GM12878 (cell line): ENCODE measurements around the gene MAD1L1. TPM values are rescaled to one million over a fixed set of nuclear protein-coding genes. Genes with fewer than 3 reads are reported as not detected.

ENCODE experiments used
- ATAC-seq: fragments of 200-7000 bp; cut with Tn5 transposase; 3 replicates; pipeline ENCODE4 v1.9.1; 2020; ENCODE audit warnings: mild to moderate bottlenecking, moderate library complexity
- BruUV-seq: library from RNA; stranded (reverse); fragments of 400-500 nt; replicated peaks from 2 replicates; lab custom pipeline; 2021; lab: Mats Ljungman, UMichigan
- CTCF ChIA-PET: fragments of 300-600 bp; sonication (Branson Sonifier 250); formaldehyde crosslinking; extraction: SDS; loops from one replicate; lab custom pipeline; 2021; ENCODE audit warnings: inconsistent platforms; lab: Yijun Ruan, JAX
- POLR2A ChIA-PET: fragments of 350-600 bp; formaldehyde crosslinking; extraction: SDS; loops from one replicate; lab custom pipeline; 2021; ENCODE audit warnings: inconsistent platforms; lab: Charles Lee
- RAD21 ChIA-PET: fragments of 300-600 bp; sonication (Branson Sonifier 250); formaldehyde crosslinking; loops from one replicate; lab custom pipeline; 2023; ENCODE audit warnings: antibody characterized with exemption; ENCODE audit not compliant: unreplicated experiment; lab: Charles Lee
- SMC1A ChIA-PET: fragments of 300-600 bp; sonication (Branson Sonifier 250); formaldehyde crosslinking; loops from one replicate; lab custom pipeline; 2023; ENCODE audit not compliant: unreplicated experiment, uncharacterized antibody; lab: Charles Lee
- DNase-seq: peaks from one replicate; pipeline ENCODE4 v3.0.0-alpha.2; 2011; ENCODE audit warnings: low read depth, low spot score
- FAIRE-seq: peaks from 3 replicates; lab custom pipeline; 2011; peaks lifted over from hg19 to GRCh38; lab: Jason Lieb, UNC
- H2AFZ ChIP-seq: 2 replicates; pipeline ENCODE4 v1.6.0; 2011; ENCODE audit warnings: low read depth, low read length, control low read depth; ENCODE audit not compliant: control insufficient read depth
- H3K27ac ChIP-seq: 2 replicates; pipeline ENCODE4 v1.5.1; 2011; ENCODE audit warnings: control low read depth; ENCODE audit not compliant: control insufficient read depth, insufficient read depth
- H3K27me3 ChIP-seq, 2 experiments: replicated peaks in 1 of 2; 2 replicates each; pipeline versions ENCODE4 v1.6.0 to v1.6.1; 2011; ENCODE audit warnings: low read length in 1 of 2; ENCODE audit not compliant: control insufficient read depth in 2 of 2, insufficient read depth in 2 of 2
- H3K36me3 ChIP-seq, 2 experiments: 2 replicates each; pipeline ENCODE4 v1.5.1; 2011; ENCODE audit warnings: low read length in 1 of 2; ENCODE audit not compliant: control insufficient read depth in 2 of 2, insufficient read depth in 2 of 2
- H3K4me1 ChIP-seq: 2 replicates; pipeline ENCODE4 v1.6.1; 2011; ENCODE audit warnings: mild to moderate bottlenecking, low read length, moderate library complexity, mixed read lengths; ENCODE audit not compliant: control insufficient read depth, insufficient read depth
- H3K4me2 ChIP-seq: 2 replicates; pipeline ENCODE4 v1.6.0; 2011; ENCODE audit warnings: control low read depth; ENCODE audit not compliant: control insufficient read depth, insufficient read depth
- H3K4me3 ChIP-seq: fragments of 200-600 bp; sonication (generic); 2 replicates; pipeline ENCODE4 v1.5.1; 2016
- H3K79me2 ChIP-seq: 2 replicates; pipeline ENCODE4 v1.6.0; 2011; ENCODE audit warnings: low read length; ENCODE audit not compliant: control insufficient read depth, insufficient read depth
- H3K9ac ChIP-seq: 2 replicates; pipeline ENCODE4 v1.8.0; 2011; ENCODE audit warnings: low read length, control low read depth, mixed read lengths; ENCODE audit not compliant: control insufficient read depth, insufficient read depth
- H3K9me3 ChIP-seq: replicated peaks from 3 replicates; pipeline ENCODE4 v1.5.1; 2011; ENCODE audit warnings: mild to moderate bottlenecking, low read length; ENCODE audit not compliant: control insufficient read depth, insufficient read depth
- H4K20me1 ChIP-seq: 2 replicates; pipeline ENCODE4 v1.6.0; 2011; ENCODE audit not compliant: control insufficient read depth, insufficient read depth
- CHD2 ChIP-seq: IDR thresholded peaks from 2 replicates; pipeline ENCODE4 v1.6.1; 2011; ENCODE audit warnings: low read depth, low read length, improper control_type of control experiment, borderline replicate concordance
- FOXK2 ChIP-seq: fragments of 450-650 bp; IDR thresholded peaks from 2 replicates; pipeline ENCODE4 v1.6.1; 2017; ENCODE audit warnings: mild to moderate bottlenecking, moderate library complexity
- RB1 ChIP-seq: fragments of 450-650 bp; formaldehyde crosslinking; IDR thresholded peaks from 2 replicates; pipeline ENCODE4 v1.6.1; 2017; ENCODE audit warnings: mild to moderate bottlenecking, borderline replicate concordance
- RBBP5 ChIP-seq: fragments of 200-600 bp; sonication (generic); conservative IDR thresholded peaks from 2 replicates; pipeline ENCODE4 v1.6.1; 2016
- STAT3 ChIP-seq: IDR thresholded peaks from 2 replicates; pipeline ENCODE4 v1.6.1; 2011; ENCODE audit warnings: low read depth, low read length, improper control_type of control experiment
- SUZ12 ChIP-seq: fragments of 200-600 bp; sonication (generic); IDR thresholded peaks from one replicate; pipeline ENCODE4 v1.6.1; 2018; ENCODE audit warnings: antibody characterized with exemption, mild to moderate bottlenecking; ENCODE audit not compliant: unreplicated experiment
- USF2 ChIP-seq: IDR thresholded peaks from 2 replicates; pipeline ENCODE4 v1.6.1; 2011; ENCODE audit warnings: low read depth, low read length, improper control_type of control experiment, borderline replicate concordance
- ZNF384 ChIP-seq: IDR thresholded peaks from 2 replicates; pipeline ENCODE4 v1.6.1; 2012; ENCODE audit warnings: low read depth, mild to moderate bottlenecking, low read length, improper control_type of control experiment, borderline replicate concordance
- WGBS: methylation state at CpG from one replicate; pipeline ENCODE4 v1.1.6; 2016; ENCODE audit warnings: low lambda C conversion rate; ENCODE audit not compliant: insufficient replicate concordance, insufficient coverage; ENCODE audit errors: missing lambda C conversion rate; 5-methylcytosine and 5-hydroxymethylcytosine counted together
- in situ Hi-C: fragments of 300-500 bp; cut with MboI; formaldehyde crosslinking; loops from 9 replicates; pipeline ENCODE4 v1.14.3; 2018; ENCODE audit warnings: mixed read lengths
- intact Hi-C: fragments of 100-400 bp; cut with micrococcal nuclease; formaldehyde crosslinking; loops from one replicate; pipeline ENCODE4 v1.14.2; 2022; ENCODE audit not compliant: unreplicated experiment
- polyA plus RNA-seq, 11 experiments: library from polyadenylated mRNA; depleted of rRNA in 4 of 11; unstranded in 6 of 11; stranded (reverse) in 5 of 11; fragments of >200 nt; fragmentation: Nextera tagmentation in 4 of 11; fragmentation: Illumina TruSeq in 1 of 11; extraction: Ambion mirVana in 4 of 11; extraction: Trizol in 1 of 11; gene quantifications; 1 replicate in 1 of 11; 2 replicates in 10 of 11; pipeline versions ENCODE4 v1.2.1 to v1.2.3, GENCODE V29; 2011 to 2016; ENCODE audit warnings: inconsistent platforms in 2 of 11, missing spikeins in 2 of 11, low read depth in 1 of 11
- total RNA-seq, 4 experiments: library from RNA; depleted of rRNA in 3 of 4; stranded (reverse); fragments of >200 nt in 3 of 4; fragmentation: Illumina TruSeq in 1 of 4; extraction: Trizol in 1 of 4; gene quantifications; 2 replicates each; pipeline versions ENCODE4 v1.2.1 to v1.2.3, GENCODE V29; 2013 to 2021

Gene MAD1L1
- total and polyA plus RNA-seq, 10 of the 15 experiments (the other 5 are each of a cell fraction or from before 2014, with no cell fraction given) = 2.2 to 76.8 (median 38.3) TPM

GRCh38 chr7:1867370-1868260, 365.1 kb downstream of the MAD1L1 start:
- POLR2A ChIA-PET = no interaction called here
- no peaks in the 10 kb centered on the region for H4K20me1 ChIP-seq
- no peak for ATAC-seq
- intact Hi-C loops = no loop called here
- SMC1A ChIA-PET = no interaction called here
- no TSS peak for BruUV-seq
- H3K27ac ChIP-seq = no peak overlapping the region
- no peak overlapping the region for H2AFZ ChIP-seq
- in situ Hi-C loops = no loop called here
- RAD21 ChIA-PET = no interaction called here
- no peak for FAIRE-seq
- H3K79me2 ChIP-seq = no peaks in the 10 kb centered on the region
- no peak overlapping the region for H3K9ac ChIP-seq
- TF ChIP-seq SUZ12 (no peak), ZNF384 (no peak), FOXK2 (no peak), RBBP5 (no peak), STAT3 (no peak), CHD2 (no peak), USF2 (no peak), RB1 (no peak)
- H3K27me3 ChIP-seq = no peaks in the 10 kb centered on the region
- WGBS = 94% methylated on average over 29 of the region's 29 CpGs
- no peak overlapping the region for H3K4me2 ChIP-seq
- peaks cover 0 to 4% of the 10 kb centered on the region in 2 experiments; a peak in 2 of 4 replicates for H3K36me3 ChIP-seq
- no peaks in the 10 kb centered on the region for H3K4me1 ChIP-seq
- no peak overlapping the region for H3K4me3 ChIP-seq
- CTCF ChIA-PET = no interaction called here
- no peaks in the 10 kb centered on the region; the same call in 2 of the 3 replicates for H3K9me3 ChIP-seq
- no peak for DNase-seq
